ENCODE data around the gene RMND1. TPM values are rescaled to one million over a fixed set of nuclear protein-coding genes. Genes with fewer than 3 reads are reported as not detected.

Gene RMND1
- polyA plus RNA-seq, 3 donors: 5.7 to 6.7 (median 6.6) TPM

- no peak for TF ChIP-seq CTCF (IDR thresholded peaks at IDR 0.05)
- no CpG with 5 or more reads among the region's 3 CpGs for WGBS (ENCODE audit: insufficient coverage)
- Histone ChIP-seq H4K20me1 (ENCODE audit: insufficient read depth, low read length) (peaks cover 7% of the 10 kb centered on the region), H3K27ac (ENCODE audit: low read depth in 1 of 2, low read length in 2 of 2) (peak overlapping the region in 1 of 2 donors; percentile 47), H3K27me3 (ENCODE audit: control insufficient read depth in 2 of 2, insufficient read depth in 2 of 2, low read length in 2 of 2) (no peaks in the 10 kb centered on the region), H3K4me2 (replicated peaks; ENCODE audit: extremely low read depth, low read length, poor library complexity, severe bottlenecking) (no peak overlapping the region), H3K9me3 (replicated peaks in 1 of 2; ENCODE audit: control insufficient read depth in 1 of 2, insufficient read depth in 1 of 2, low read length in 2 of 2) (no peaks in the 10 kb centered on the region), H3K79me2 (ENCODE audit: insufficient read depth, low read length) (no peaks in the 10 kb centered on the region), H3K4me1 (ENCODE audit: control insufficient read depth in 1 of 2, insufficient read depth in 2 of 2, low read length in 2 of 2) (peaks cover 7 to 10% of the 10 kb centered on the region in 2 donors), H3K4me3 (replicated peaks in 1 of 3; ENCODE audit: low read depth in 2 of 3, low read length in 3 of 3) (no peak overlapping the region), H3K36me3 (replicated peaks in 1 of 2; ENCODE audit: control insufficient read depth in 1 of 2, insufficient read depth in 2 of 2, low read length in 2 of 2) (peaks cover 13 to 72% of the 10 kb centered on the region in 2 donors), H3K9ac (ENCODE audit: insufficient read depth, low read length, poor library complexity, severe bottlenecking) (no peak overlapping the region), H2AFZ (ENCODE audit: insufficient read depth, low read depth, low read length, poor library complexity, severe bottlenecking) (no peak overlapping the region)
- peaks cover 13% of the 10 kb centered on the region for H3K4me1 Mint-ChIP-seq
- no peak overlapping the region for H3K4me3 Mint-ChIP-seq
- intact Hi-C loops (cut with micrococcal nuclease): no loop called here
- peak; percentile 33 to 47 (median 42) for DNase-seq
- peaks cover 47 to 73% of the 10 kb centered on the region in 2 donors for H3K36me3 Mint-ChIP-seq
- H3K27ac Mint-ChIP-seq: peak overlapping the region; percentile 25 to 81 (median 61)
- peaks cover 0 to 6% (median 3%) of the 10 kb centered on the region in 7 donors for H3K9me3 Mint-ChIP-seq
- H3K27me3 Mint-ChIP-seq (ENCODE audit: low read depth in 3 of 3): peaks cover 0 to 2% (median 0%) of the 10 kb centered on the region in 3 donors
Observed at GRCh38 chr6:151412909-151413308, 39.0 kb downstream of the RMND1 start.

GRCh38 chr6:151409679-151410078 lies 42.2 kb downstream of the RMND1 start:
- H3K4me1 ChIP-seq (ENCODE audit: control insufficient read depth in 1 of 2, insufficient read depth in 2 of 2, low read length in 2 of 2): peaks cover 7 to 10% of the 10 kb centered on the region in 2 donors
- TF ChIP-seq CTCF (IDR thresholded peaks at IDR 0.05): no peak
- Mint-ChIP-seq H3K27me3 (ENCODE audit: low read depth in 3 of 3) (peaks cover 0 to 2% (median 0%) of the 10 kb centered on the region in 3 donors), H3K4me1 (peaks cover 13% of the 10 kb centered on the region), H3K4me3 (no peak overlapping the region), H3K27ac (no peak overlapping the region), H3K9me3 (peaks cover 0 to 6% (median 2%) of the 10 kb centered on the region in 7 donors), H3K36me3 (peaks cover 39 to 66% of the 10 kb centered on the region in 2 donors)
- no peak overlapping the region for H3K9ac ChIP-seq (ENCODE audit: insufficient read depth, low read length, poor library complexity, severe bottlenecking)
- no peak overlapping the region for H2AFZ ChIP-seq (ENCODE audit: insufficient read depth, low read depth, low read length, poor library complexity, severe bottlenecking)
- no peak for DNase-seq
- H3K9me3 ChIP-seq (replicated peaks in 1 of 2; ENCODE audit: control insufficient read depth in 1 of 2, insufficient read depth in 1 of 2, low read length in 2 of 2): no peaks in the 10 kb centered on the region
- intact Hi-C loops (cut with micrococcal nuclease): no loop called here
- H3K27me3 ChIP-seq (ENCODE audit: control insufficient read depth in 2 of 2, insufficient read depth in 2 of 2, low read length in 2 of 2): no peaks in the 10 kb centered on the region
- peaks cover 6% of the 10 kb centered on the region for H3K79me2 ChIP-seq (ENCODE audit: insufficient read depth, low read length)
- peaks cover 9 to 64% of the 10 kb centered on the region in 2 donors for H3K36me3 ChIP-seq (replicated peaks in 1 of 2; ENCODE audit: control insufficient read depth in 1 of 2, insufficient read depth in 2 of 2, low read length in 2 of 2)
- no peak overlapping the region for H3K27ac ChIP-seq (ENCODE audit: low read depth in 1 of 2, low read length in 2 of 2)
- H3K4me3 ChIP-seq (replicated peaks in 1 of 3; ENCODE audit: low read depth in 2 of 3, low read length in 3 of 3): no peak overlapping the region
- WGBS (ENCODE audit: insufficient coverage): 100% methylated on average over 5 of the region's 7 CpGs
- H4K20me1 ChIP-seq (ENCODE audit: insufficient read depth, low read length): peaks cover 35% of the 10 kb centered on the region
- H3K4me2 ChIP-seq (replicated peaks; ENCODE audit: extremely low read depth, low read length, poor library complexity, severe bottlenecking): no peak overlapping the region
